Activated T-cell treated with anti-CD3 and anti-CD28 coated beads, Interleukin-2, amount 50 U/mL, for 1 hour (primary cell): Measurements from ENCODE around the gene NAP1L5.
A peak's percentile ranks its signal among the peaks of the same experiment; 100 is the strongest.

Experiments used
- DNase-seq: peaks from one replicate; pipeline ENCODE4 v3.0.0-alpha.2; 2020

The NAP1L5 gene, protein sequence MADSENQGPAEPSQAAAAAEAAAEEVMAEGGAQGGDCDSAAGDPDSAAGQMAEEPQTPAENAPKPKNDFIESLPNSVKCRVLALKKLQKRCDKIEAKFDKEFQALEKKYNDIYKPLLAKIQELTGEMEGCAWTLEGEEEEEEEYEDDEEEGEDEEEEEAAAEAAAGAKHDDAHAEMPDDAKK

DNA sequence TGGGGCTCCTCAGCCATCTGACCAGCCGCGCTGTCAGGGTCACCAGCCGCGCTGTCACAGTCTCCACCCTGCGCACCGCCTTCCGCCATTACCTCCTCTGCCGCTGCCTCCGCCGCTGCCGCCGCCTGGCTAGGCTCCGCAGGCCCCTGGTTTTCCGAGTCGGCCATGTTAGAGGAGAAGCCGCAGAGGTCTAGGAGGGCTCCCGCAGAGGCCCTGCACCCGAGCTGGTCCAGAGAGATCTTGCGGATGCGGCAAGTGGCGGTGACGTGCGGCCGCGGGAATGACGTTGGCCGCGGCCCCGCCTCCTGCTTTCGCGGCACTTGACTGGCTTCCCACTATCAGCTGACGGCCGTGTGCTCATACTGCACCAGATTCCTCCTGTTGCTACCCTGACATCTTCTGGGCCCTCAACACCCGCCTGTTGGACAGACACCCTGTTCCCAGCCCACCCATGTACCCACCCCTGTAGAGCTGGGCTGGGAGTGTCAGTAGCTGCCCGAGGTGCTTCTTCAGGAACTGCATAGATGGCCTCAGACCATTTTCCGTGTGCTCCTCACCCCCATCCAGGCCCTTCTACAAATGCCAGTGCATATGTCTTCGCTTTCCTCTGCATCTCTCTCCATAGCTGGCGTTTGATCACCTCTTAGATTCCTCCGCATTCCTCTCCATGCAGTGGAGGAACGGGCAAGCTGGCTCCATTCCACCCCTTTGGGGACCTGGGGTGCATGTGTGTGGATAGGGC is at the start of gene NAP1L5:
Gene NAP1L5 (minus strand): TSS at position 242 of the 742 bp plus-strand sequence. CDS start 75 bp downstream, at position 167.
- DNase-seq: peak; percentile 78

DNA sequence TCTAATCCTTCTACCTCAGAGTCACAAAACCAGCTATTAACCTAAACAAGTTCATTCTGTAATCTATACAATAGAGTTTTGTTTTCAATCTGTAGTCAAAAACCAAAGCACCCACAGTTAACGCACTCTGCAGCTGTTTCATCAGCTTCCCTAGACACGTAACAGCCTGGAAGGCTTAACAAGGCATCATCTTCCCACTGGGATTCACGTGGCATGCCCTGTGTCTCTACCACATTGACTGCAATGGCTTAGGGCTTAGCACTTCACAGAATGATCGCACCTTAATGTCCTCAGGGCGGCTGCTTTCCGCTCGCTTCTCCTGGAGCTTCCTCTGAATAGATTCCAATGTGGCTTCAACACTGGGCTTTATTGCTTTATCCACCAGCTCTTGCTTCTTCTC is 49.7 kb upstream of the NAP1L5 start:
- no peak for DNase-seq

- DNase-seq: no peak
Measured at GRCh38 chr4:88746206-88746605, 48.6 kb upstream of the NAP1L5 start.

GRCh38 chr4:88745581-88746163 is 48.0 kb upstream of the NAP1L5 start:
- DNase-seq: no peak

DNA sequence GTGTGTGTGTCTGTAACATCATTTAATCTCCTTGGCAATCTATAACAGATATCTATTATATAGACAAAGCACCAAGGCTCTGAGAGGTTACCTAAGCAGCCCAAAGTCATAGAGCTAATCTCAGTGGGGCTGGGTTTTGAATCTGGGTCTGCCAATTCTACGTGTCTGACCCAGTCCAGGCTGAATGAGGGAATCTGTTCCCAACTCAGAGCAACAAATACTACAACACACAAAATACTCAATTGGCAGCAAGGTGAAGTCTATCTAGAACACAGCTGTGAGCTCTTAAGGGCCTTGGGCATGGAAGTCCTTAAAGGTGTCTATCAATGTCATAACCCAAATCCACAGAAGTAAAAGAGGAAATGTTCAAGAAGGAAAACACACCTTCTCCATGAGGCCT is 47.5 kb upstream of the NAP1L5 start:
- DNase-seq: no peak

- no peak for DNase-seq
Measured at GRCh38 chr4:88744609-88745008, 47.0 kb upstream of the NAP1L5 start.

- no peak for DNase-seq
Measured at GRCh38 chr4:88743696-88744095, 46.1 kb upstream of the NAP1L5 start.

DNA sequence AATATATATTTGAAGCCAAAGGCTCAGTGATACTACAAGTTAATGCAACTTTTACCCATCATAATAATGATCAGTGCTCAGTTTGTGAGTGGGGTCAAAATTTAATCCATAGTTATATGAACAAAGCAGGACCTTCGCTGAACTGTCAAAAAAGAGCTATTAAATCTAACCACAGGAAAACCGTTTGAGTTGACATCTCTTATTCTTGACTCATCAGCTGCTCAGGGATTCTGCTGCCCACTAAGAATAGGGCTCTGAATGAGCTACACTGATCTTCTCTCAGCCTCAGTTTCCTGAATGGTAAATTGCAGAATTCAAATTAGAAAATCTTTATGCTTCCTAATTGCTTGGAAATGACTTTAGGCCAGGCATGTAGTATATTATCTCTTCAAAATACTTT is 44.9 kb upstream of the NAP1L5 start:
- no peak for DNase-seq

DNA sequence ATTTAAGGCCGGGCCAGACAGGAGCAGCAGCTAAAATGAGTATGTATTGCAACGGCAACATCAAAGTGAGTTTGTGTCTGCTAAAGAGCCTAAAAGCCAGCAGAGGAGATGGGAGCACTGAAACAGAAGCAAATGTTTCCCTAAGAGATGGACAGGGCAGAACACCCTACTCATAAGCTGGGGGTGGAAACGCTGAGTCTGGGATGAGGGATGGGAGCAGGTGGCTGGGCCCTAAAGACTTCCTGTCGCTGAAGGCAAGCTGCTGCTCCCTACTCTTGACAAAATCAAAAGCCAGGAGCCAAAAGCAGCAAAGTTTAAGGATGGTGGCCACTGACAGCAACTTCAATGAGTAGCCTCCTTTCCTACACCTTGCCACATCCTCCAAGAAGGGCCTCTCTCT is 40.6 kb upstream of the NAP1L5 start:
- DNase-seq: no peak

DNA sequence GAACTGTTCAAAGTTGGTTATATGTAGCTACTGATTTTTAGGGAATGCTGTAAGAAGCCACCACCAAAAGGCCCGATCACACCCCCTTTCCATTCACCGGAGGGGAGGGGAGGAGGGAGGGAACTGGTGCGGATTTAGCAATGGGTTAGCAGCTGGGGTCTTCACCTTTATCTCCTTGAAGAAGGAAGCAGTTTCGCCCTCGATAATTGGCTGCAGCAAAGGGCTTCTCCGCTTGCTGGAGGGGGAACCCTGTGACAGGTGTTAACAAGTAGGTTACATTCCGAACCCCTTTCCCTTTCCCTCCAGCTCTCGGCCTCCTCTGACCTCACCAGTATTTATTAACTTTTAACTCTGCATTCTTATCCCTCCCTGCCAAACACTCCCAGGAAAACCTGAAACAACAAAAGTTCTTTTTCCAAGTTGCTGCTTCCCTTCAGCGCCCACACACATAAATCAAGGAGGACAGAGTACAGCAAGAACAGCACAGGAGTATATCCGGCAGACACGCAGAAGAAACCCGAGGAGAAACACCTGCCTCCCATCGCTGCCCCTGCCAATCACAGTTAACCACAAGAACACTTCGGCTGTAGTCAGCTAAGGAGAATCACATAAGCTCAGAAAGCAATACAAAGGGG is 39.8 kb upstream of the NAP1L5 start:
- DNase-seq: peak; percentile 34

GRCh38 chr4:88736264-88736663 is 38.6 kb upstream of the NAP1L5 start:
- DNase-seq: no peak

DNA sequence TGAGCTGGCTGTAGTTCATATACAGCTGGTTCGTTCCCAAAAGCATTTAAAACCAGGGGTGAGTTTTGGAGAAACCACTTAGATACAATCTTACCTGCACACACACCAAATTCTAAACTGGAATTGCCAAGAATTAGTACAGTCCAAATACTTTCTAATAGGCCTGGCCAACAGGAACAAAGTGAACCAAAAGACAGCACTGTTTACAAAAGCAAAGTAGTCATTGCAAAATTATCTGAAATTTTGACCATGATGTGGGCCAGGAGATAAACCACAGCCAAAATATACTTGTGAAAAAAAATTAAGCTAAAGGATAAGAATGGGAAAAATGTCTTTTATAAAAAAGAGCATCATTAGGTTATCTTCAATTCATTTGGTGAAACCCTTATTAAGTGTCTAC is 37.9 kb upstream of the NAP1L5 start:
- DNase-seq: no peak

DNA sequence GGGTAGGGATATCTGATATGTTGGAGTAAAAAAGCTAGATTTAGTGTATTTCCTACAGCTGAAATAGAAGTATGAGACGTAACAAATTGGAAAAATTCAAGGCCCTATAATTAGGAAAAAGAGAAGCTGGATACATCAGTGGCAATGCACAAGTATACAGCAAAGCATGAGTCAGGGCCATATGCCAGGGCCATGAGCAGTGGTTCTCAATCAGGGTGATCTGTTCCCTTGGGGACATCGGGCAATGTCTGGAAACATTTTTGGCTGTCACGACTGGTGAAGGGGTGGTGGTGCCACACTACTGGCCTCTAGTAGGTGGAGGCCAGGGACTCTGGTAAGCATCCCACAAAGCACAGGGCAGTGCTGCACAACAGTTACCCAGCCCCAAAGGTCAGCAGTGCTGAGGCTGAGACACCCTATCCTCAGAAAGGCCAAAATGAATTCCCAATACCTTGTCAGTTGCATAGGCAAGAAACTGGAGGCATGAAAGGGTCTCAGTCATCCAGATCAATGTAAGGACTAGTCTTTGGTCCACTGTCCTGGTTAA is 36.8 kb upstream of the NAP1L5 start:
- no peak for DNase-seq

- no peak for DNase-seq
Measured at GRCh38 chr4:88732714-88733368, 35.2 kb upstream of the NAP1L5 start.

DNA sequence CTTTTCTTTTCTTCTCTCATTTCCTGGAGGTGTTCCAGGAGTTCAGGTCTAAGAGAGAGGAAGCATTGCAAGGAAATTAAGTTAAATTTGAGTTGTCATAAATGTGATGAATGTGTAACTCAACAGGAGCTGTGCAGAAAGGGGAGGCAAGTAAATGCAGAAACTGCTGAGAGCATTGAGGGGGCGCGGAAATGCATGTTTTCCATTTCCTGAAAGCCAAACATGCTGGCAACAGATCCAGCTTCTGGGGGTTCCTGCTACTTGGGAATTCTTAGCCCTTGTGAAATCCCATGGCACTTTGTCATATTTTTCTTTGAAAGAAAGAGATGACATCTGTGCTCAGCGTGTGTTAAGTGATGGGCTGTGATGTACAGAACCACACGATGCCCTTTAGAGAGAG is 33.8 kb upstream of the NAP1L5 start:
- DNase-seq: no peak

DNA sequence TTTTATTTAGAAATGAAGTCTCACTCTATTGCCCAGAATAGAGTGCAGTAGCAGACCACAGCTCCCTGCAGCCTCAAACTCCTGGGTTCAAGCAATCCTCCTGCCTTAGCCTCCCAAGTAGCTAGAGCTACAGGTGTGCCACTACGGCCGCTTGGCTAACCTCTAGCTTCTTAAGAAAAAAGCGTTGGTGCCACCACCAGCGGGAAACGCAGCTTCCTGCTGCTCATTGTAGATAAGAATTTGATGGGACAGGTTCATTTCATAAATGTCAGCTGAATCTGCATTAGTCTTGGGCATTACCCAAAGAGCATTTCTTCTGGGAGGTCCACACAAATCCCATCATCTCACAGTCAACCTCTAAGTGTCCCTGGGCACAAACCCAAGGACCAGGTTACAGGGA is 33.2 kb upstream of the NAP1L5 start:
- no peak for DNase-seq

DNA sequence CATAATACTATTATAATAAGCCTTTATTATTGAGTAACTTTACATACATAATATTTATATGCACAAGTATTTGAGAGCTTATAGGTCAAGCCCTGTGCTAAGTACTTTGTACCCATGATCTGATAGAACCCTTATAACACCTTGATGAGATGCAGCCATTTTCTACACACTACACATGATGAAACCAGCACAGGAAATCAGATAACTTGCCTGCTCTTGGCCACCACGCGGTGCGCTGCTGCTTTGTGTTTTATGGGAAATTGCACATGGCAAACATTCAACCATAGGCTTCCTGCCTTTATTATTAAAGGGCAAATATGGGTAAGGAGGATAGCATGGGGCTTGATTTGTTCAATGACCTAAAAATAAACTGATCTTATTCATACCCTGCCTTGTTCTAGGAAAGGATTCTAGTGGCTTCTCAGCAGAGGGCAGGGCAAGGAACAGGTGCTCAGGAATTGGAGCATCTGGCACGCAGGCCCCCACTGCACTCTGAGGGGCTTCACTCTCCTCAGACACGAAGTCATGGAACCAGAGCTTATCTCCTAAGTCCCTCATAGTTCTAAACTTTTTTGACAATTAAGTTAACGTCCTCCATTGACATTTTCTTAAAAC is 31.6 kb upstream of the NAP1L5 start:
- no peak for DNase-seq

DNA sequence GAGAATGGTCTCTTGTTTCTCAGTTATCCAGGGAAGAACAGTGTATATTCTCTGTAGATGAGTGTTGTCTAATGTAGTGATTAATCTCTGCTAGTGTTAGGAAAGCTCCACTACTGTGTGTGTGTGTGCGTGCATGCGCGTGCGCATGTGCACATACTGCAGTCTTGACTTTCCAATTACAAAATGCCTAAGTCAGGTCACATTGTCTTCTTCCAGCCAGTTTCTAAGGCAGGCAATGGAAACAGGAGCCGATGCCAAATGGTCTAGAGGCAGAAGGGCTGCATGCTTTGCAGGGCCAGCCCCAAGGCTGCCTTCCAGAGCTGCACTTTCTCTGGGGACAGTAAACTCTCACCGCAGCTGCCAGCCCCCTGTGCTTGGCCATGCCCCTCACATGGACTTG is 30.5 kb upstream of the NAP1L5 start:
- no peak for DNase-seq

DNA sequence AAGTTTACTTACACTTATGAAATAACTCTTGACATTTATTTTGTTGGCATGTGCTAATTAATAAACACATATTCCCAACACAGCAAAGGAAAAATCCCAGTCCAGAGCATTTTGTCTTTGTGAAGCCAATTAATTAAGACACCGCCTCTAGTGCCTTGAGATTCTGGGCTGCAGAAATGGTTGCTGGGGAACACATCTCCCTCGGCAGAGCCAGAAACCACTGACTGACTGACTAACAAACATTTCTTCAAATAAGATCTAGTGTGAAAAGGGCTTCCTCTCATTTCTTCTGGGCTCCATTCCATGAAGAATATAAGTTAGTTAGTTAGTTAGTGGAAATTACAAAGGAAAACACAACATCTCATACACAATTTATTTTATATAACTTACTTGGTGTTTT is 28.4 kb upstream of the NAP1L5 start:
- no peak for DNase-seq

GRCh38 chr4:88725143-88725542 is 27.5 kb upstream of the NAP1L5 start:
- DNase-seq: no peak

- no peak for DNase-seq
Measured at GRCh38 chr4:88724406-88724805, 26.8 kb upstream of the NAP1L5 start.

GRCh38 chr4:88722828-88723227 is 25.2 kb upstream of the NAP1L5 start:
- DNase-seq: no peak
